HG03196 (cell line): ENCODE data around the gene TRIM8.

Experiments used
- ATAC-seq: cut with Tn5 transposase; IDR thresholded peaks from one replicate; pipeline ENCODE4 v1.9.1; 2021; ENCODE audit not compliant: unreplicated experiment

The TRIM8 gene, protein sequence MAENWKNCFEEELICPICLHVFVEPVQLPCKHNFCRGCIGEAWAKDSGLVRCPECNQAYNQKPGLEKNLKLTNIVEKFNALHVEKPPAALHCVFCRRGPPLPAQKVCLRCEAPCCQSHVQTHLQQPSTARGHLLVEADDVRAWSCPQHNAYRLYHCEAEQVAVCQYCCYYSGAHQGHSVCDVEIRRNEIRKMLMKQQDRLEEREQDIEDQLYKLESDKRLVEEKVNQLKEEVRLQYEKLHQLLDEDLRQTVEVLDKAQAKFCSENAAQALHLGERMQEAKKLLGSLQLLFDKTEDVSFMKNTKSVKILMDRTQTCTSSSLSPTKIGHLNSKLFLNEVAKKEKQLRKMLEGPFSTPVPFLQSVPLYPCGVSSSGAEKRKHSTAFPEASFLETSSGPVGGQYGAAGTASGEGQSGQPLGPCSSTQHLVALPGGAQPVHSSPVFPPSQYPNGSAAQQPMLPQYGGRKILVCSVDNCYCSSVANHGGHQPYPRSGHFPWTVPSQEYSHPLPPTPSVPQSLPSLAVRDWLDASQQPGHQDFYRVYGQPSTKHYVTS

DNA sequence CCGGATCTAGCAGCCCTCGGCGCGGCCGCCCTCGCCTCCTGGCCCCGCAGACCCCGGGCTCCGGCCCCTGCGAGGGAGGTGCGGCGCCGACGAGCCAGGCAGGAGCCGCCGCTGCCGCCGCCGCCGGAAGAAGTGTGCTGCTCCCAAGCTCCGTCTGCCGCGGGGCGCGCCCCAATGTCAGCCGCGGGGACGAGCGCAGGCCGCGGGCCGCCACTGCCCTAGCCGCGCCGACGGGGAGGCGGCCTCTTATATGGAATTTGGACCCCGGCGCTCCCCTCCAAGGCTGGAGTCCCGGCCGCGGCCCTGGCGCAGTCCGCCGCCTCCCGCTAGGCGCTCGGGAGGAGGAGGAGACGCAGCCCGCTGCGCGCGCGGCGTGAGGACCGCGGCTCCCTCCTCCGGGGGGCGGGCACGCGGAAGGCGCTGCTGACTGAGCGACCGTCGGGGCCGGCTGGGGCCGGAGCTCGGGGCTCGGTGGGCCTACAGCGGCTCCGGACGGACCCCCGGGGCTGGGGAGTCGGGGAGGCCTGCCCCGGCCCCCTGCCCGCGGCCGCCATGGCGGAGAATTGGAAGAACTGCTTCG lies at the start of gene TRIM8:
Gene TRIM8 (plus strand): TSS at position 414 of the 580 bp plus-strand sequence. CDS start 139 bp downstream, at position 553.
- no peak for ATAC-seq

DNA sequence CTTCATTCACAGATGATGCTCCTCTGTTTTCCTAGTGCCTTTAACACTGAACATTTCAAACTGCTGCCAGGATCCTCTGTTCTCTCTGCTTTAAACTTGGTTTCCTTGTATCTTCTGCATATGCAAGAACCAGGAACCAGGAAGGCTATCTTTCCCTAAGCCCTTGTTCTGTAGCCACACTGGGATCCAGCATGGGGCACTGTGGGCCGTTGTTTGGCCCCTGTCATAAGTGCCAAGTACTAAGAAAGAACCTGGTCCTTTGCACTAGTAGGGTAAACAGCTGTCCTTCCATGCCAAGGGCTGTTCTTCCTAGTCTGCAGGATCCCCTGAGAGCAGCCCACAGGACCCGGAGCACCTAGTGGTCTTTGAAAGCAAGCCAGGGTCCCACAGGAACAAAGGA lies 49.0 kb upstream of the TRIM8 start:
- ATAC-seq = no peak

DNA sequence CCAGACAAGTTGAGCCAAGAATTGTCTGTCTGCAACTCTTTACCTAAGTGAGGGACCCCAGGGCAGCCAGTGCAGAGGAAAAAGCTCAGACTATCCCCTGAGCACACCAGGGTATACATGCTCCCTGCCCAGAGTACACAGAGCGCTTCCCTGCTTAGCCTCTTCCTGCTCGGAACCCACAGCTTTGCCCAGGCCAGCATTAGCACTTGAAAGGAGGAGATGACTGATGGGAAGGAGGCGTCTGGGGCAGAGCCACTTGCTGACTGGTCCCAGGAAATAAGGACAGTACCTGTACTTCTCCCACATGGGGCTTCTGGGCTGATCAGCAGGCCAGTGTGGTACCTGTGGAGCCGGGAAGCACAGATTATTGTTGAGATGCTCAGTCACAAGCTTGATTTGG lies 48.4 kb upstream of the TRIM8 start:
- ATAC-seq = no peak

DNA sequence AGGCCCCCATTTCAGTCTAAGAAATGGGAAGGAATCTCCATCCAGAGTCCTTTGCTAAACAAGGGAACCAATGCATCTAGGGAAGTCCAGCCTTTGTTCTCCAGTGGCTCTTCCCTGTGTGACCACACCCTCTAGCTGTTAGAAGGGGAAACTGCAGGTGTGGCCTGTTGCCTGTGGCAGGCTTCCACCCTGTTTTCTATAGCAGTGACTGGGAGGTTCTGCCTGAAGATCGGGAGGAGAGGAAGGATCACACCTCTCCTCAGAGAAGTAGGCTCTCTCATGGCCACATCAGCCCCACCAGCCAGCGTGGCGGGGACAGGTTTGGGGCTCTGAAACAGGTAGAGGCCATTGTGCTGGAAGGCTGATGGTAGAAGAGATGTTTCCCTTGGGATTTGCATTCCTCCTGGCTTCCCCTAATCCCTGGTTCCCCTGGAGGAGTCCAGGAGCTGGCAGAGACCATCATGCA lies 47.7 kb upstream of the TRIM8 start:
- ATAC-seq = no peak

DNA sequence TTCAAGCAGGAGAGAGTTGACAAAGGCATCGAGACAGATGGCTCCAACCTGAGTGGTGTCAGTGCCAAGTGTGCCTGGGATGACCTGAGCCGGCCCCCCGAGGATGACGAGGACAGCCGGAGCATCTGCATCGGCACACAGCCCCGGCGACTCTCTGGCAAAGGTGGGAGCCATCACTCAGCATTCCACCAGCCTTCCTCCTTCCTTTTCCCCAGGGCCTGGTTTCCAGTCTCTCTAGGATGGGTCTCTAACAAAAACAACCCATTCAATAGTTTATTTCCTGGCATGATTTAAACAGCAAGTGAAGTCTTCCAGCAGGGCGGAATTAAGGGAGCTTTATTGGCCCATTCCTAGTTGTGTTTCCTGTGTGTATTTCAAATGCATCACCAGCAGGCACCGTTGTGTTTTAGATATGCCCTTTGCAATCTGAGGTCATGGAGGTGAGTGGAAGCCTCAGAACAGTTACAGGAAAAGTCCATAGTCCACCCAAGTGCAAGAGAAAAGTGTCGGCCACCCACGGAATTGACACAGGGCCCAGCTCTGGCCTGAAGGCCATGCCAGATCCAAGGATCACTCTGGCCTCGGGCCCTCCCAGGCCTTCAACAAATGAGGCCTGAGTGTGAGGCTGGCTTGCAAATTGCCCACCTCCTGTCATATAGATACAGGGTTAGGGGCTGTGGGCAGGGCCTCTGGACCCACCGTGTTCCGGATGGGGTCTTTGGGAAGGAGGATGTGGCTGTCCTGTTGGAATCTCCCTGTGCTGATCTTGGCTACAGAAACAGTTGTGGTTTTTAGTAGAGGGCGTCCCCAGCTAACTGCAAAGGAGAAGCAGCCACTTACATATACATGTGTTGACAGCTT lies 46.9 kb upstream of the TRIM8 start:
- ATAC-seq = no peak

DNA sequence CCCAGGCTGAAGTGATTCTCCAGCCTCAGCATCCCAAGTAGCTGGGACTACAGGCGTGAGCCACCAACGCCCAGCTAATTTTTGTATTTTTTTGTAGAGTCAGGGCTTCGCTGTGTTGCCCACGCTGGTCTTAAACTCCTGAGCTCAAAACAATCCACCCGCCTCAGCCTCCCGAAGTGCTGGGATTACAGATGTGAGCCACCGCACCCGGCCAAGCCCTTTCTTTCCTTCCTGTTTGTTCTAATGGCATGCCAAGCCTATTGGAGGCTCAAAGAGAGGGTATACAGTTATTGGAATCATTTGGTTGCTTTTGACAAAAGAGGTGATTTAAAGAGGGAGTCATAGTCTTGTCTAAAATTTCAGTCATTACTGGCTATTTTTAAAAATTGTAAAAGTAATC lies 46.0 kb upstream of the TRIM8 start:
- ATAC-seq = no peak

DNA sequence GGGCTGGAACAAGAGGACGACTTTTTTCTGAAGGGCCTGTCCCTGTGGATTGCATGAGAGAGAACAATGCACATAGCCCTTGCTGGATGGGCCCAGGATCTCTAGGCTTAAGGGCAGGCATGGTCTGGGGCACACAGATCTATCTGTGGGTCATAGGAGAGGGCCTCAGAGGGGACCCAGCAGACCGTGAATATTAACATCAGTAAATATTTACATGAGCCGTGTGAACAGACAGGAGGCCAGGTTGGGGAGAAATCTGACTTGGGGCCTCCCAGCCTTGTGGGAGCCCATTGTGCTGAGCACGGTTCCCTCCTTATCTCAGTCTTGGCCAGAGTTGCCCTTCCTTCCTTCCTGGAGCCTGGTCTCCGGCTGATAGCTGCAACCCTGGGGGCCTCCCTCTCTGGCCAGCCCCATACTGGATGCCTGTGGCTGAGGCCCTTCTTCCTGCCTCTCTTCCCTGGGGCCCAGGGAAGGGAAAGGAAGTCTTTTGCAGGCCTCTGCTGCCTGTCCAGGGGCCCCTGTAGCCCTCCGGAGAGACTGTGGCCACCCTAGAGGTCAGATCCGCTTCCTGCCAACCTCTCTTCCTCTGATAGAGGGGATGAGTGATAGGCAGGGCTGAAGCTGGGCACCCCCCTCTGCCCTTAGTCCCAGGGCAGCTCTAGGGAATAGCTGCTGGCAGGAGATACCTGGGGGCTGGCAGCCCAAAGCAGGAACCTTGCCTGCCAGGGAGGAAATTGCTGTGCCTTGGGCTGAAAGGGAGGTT lies 44.5 kb upstream of the TRIM8 start:
- ATAC-seq = no peak

DNA sequence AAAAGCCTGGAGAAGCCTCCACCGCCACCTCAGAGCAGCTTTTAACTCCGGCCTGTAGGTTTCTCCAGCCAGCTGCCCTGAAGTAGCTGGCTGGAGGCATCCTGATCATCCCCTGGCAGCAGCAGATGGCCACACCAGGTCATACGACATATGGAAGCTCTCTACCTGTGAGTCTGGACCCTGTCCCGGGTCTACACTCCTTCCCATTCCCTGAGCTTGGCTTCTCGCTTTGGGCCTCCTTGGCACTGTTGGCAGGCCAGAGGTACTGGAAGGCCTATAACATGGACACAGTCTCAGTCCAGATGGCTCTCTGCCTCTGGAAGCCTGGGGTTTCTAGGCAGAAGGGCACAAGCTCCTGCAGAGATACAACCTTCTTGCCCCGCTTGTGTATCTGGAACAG lies 43.5 kb upstream of the TRIM8 start:
- ATAC-seq = no peak

DNA sequence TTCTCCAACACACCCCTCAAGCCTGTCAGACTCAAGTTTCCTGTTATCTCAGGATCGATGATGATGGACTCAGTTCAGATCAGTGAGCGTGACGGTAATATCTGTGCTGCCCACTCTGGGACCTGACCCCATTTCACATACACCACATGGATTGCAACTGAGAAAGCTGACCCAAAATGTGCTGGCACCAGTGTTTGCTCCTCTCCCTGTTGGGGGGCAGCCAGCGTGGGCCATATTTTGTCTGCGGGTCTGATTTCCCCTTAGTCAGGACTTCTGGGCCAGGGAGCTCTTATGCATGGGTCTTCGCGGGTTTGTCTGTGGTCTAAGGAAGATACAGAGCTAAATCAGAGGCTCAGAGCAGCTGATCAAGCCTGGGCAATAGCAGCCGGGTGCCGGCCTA lies 42.6 kb upstream of the TRIM8 start:
- ATAC-seq = no peak

DNA sequence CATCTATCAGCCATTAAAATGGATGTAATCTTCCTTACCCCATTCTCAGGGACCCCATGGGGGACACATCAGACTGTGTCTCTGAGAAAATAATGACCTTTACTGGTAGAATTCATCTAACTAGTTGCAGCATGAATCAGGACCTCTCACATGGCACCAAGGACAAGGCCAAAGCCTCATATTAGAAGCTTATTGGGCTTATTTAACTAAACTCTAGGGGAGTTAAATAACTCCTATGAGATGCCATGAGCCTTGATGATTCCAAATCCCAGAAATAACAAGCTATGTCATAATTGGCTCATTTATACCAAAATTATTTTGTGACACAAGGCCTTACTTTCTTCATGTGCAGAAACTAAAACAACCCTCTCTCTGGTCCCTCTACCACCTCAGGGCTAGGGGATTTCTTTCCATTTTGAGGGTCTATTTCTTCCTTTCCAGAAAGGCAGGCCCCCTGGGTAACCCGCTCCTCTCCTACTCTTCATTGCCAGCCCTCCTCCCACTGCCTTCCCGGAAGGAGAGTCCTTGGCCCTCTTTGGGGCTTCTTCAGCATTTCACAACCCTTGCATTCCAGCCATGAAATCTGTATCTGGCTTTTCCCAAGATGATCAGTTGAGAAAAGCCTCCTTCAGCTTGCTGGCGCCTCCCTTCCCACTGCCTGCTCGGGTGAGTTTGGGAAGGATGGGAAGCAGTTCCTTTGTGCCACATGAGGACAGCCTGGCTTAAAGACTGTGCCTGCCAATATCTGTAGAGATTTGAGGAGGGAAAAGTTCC lies 41.8 kb upstream of the TRIM8 start:
- ATAC-seq = no peak

DNA sequence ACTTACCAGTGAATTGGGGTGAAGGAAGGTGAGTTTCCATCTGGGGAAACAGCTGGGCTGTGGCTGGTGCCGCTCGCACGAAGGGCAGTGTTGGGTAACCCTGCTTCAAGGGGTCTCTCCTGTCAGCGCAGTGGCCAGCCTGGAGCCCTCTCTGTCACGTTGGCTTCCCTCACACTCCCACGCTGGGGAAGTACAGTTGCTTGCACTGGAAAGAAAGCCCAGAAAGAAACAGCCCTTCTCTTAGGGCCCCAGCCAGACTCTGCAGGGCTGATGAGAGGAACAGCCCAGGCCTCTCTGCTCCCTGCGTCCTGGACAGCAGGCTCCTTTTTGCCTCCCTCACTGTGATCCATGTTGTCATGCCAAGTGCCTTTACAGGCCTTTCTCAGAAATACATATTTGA lies 40.3 kb upstream of the TRIM8 start:
- no peak for ATAC-seq

DNA sequence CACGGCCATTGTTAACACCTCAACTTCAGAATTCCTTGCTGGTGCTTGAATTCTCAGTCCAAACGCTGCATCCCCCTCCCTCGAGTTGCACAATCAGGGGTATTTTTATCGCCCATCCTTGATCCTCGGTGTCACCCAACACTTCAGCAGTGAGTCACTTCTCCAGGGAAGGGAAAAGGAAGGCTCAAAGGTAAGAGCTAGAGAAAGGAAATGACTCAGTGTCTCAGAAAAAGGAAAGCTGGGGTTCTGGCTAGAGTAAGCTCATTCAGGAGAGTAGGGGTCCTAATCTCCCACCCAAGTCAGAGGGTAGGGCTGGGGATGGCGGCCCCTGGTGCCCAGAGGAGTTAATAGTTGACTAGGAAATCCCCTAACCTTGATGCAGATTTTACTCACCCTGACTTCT lies 39.8 kb upstream of the TRIM8 start:
- no peak for ATAC-seq

DNA sequence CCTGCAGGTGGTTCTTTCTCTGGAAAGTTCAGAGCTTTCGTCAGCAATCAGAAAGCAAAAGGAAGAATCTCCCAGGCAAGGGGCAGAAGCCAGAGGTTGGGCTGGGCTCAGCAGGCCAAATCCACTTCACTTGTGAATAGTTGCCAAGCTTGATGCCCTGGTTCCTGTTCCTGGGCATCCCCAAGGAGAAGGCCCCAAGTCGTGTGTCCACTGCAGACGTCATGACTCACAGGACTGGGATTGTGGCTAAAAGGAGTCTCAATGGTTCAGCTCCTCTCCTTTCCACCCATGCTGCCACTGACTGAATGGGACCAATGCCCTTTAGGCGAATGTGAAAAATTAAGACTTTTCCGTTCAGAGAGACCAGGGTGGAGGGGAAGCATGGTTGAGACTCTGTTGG lies 38.6 kb upstream of the TRIM8 start:
- ATAC-seq = no peak

DNA sequence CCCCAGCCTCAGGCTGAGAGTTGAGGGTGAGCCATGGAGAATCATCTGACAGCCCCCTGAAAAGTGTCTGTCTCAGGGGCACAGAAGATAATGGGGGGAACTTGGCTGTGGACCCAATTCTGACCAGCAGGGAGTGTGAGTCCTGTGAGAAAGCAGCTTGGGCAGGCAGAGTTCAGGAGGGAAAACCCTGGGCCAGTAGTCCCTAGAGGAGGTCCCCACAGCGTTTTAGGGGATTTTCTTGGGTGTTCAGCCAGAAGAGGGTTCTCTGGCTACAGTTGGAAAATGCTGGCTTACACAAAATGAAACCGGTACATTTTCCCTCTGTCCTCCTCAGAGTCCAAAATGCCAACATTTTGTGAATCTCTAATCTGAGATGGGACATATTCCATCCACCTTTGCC lies 35.8 kb upstream of the TRIM8 start:
- no peak for ATAC-seq

DNA sequence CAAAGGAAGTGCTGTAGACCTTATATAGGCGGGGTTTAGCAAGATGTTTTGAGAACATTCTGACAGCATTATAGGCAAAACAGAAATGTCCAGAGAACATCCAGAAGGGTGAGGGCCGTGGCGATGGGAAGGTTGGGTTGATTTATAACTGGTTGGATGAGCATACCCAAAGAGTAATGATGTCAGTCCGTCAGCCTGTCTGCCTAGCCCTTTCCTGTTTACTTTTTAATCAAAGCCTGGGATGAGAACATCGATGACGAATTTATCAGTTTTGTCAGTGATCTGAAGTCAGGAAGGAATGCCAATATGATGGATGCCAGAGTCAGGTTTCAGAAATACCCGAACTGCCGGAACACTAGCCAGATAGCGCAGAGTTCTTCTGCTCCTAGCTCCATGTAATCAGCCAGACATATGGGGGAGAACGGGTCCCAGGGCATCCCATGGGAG lies 33.8 kb upstream of the TRIM8 start:
- no peak for ATAC-seq

DNA sequence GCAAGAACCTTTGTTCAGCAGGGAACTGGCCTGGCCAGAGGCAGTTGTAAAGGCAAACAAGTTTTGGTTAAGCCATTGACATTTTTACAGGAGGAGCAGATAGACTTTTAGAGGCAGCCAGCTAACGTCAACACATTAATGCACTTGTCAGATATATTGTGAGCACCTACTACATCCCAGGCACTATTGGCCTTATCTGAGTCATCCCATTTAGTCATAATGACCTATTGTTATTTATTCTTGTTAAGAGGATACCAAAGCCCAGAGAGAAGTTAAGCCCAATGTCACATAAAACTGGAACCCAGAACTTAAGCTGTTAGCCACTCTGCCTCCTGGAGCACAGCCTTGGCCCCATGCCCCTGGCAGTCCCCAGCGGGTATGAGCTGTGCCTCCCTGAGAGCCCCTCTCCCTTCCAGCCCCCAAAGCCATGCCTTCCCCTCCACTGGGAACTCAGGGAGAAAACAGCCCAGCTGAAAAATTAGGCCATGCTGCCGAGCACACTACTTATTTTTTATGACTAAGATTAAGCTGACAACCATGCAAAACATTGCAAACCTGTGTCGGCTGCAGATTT lies 32.7 kb upstream of the TRIM8 start:
- no peak for ATAC-seq

DNA sequence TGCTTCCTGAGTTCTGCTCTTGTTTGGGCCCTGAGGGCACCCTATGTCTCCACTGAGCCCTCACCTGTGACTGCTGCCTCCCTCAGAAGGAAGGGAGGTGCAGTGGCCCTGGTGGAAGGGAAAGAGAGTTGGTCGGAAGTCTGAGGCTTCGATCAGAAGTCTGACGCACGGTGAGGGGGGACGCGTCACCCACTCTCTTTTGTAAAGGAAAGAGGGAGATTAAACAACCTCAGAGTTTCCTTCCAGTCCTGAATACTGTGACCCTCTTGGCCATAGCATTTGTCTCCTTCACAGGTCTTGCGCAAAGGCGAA lies 31.4 kb upstream of the TRIM8 start:
- no peak for ATAC-seq

DNA sequence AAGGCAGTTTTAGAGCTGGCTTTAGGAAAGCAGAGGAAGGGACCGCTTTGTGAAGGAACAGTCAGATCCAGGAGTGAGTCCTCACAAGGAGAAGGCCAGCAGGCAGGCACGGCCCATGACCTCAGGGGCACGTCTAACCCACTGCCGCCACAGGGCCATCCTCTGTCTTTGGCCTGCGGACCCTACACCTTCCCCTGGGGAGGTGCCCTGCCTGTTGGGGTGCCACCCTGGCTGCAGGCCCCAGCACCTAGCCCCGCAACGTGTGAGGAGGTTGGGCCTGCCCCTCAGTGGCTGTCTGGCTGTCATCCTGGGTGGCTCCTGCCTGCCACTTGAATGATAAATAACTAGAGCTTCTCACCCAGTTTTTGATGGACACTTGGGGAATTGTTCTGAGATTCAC lies 31.0 kb upstream of the TRIM8 start:
- no peak for ATAC-seq

DNA sequence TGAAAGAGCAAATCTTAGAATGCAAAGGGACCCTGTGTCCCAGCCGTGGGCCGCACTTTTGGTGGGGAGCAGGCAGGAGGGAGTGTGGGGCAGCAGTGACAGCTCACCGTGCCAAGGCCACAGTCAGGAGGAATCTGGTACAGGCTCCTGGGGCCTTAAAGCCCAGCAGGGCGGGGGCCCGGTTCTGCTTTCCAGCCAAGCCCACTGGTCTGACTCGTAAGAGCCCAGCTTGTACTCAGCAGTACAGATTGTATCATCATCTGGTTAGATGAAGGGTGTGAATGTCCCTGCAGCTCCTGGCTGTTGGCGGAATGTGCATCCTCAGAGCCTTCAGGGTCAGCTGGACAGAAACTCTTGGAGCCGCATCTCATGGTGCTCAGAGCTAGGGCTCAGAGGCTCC lies 30.5 kb upstream of the TRIM8 start:
- no peak for ATAC-seq

DNA sequence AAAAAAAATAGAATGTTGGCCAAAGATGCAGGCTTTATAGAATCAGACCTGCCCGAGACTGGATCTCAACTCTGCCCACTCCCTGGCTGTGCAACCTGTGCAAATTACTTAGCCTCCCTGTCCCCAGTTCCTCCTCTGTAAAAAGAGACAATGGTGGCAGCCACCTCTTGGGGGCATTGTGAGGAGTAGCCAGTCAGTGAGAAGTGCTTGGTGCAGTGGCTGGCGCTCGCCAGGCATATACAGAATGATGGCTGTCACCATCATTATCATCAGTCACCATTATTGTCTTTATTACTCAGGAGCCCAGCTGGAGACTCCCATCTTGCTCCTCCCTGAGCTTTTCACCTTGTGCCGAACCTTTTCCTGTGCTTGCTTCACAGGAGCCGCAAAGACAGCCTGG lies 29.4 kb upstream of the TRIM8 start:
- ATAC-seq = no peak
